ENCODE results near the gene RNF141. TPM values are rescaled to one million over a fixed set of nuclear protein-coding genes. Genes with fewer than 3 reads are reported as not detected.

RNF141 gene, protein sequence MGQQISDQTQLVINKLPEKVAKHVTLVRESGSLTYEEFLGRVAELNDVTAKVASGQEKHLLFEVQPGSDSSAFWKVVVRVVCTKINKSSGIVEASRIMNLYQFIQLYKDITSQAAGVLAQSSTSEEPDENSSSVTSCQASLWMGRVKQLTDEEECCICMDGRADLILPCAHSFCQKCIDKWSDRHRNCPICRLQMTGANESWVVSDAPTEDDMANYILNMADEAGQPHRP
- polyA plus RNA-seq (2013, experiment 1 of 2), result 22.6 TPM
- polyA plus RNA-seq (2013, experiment 2 of 2), result 23.1 TPM

GRCh38 chr11:10540915-10541560 lies at the start of gene RNF141:
Gene RNF141, minus strand, starts transcription at chr11:10541187. Its CDS starts 7,029 bp downstream, at chr11:10534158.
- under 1% methylated on average over 50 of the region's 54 CpGs for WGBS
- Histone ChIP-seq H2BK12ac (ENCODE audit: low read length in 2 of 2) (peak within 1 kb of the TSS; percentile 91 to 94), H2BK15ac (ENCODE audit: low read depth, poor library complexity, severe bottlenecking) (peak within 1 kb of the TSS; percentile 69), H3K27ac (ENCODE audit: low read length, poor library complexity, severe bottlenecking) (peak within 1 kb of the TSS; percentile 72), H3K79me1 (replicated peaks; ENCODE audit: low read length, poor library complexity, severe bottlenecking) (peaks cover 11% of the 10 kb centered on the region), H3K14ac (ENCODE audit: low read length in 2 of 2) (peak within 1 kb of the TSS in 1 of 2 experiments; percentile 76), H3K23ac (ENCODE audit: low read length in 2 of 2) (peak within 1 kb of the TSS in 1 of 2 experiments; percentile 83), H3K4me1 (ENCODE audit: control insufficient read depth, insufficient read depth, low read depth, low read length) (no peaks in the 10 kb centered on the region), H2AK5ac (ENCODE audit: low read length, severe bottlenecking) (no peak within 1 kb of the TSS), H3K36me3 (ENCODE audit: control insufficient read depth in 1 of 2, insufficient read depth in 2 of 2, low read depth in 1 of 2, low read length in 2 of 2) (no peaks in the 10 kb centered on the region), H3K4ac (ENCODE audit: low read depth in 1 of 2, low read length in 2 of 2) (peak within 1 kb of the TSS; percentile 75 to 83), H3K9ac (ENCODE audit: low read length) (peak within 1 kb of the TSS; percentile 97), H3K9me3 (ENCODE audit: control insufficient read depth, low read length) (no peaks in the 10 kb centered on the region), H2AFZ (ENCODE audit: low read depth, low read length) (peak within 1 kb of the TSS; percentile 99), H3K18ac (ENCODE audit: low read depth in 1 of 2, low read length in 2 of 2) (peak within 1 kb of the TSS; percentile 73 to 83), H2BK5ac (ENCODE audit: low read depth, low read length, poor library complexity, severe bottlenecking) (peak within 1 kb of the TSS; percentile 31), H3K4me2 (ENCODE audit: low read length, poor library complexity, severe bottlenecking) (peak within 1 kb of the TSS; percentile 98), H3K4me3 (ENCODE audit: insufficient read depth in 1 of 2, low read depth in 1 of 2, low read length in 2 of 2) (peak within 1 kb of the TSS; percentile 88 to 92), H3K27me3 (ENCODE audit: control insufficient read depth in 1 of 2, insufficient read depth in 1 of 2, low read length in 2 of 2) (no peaks in the 10 kb centered on the region), H2BK120ac (ENCODE audit: low read depth, low read length) (peak within 1 kb of the TSS; percentile 61), H4K8ac (ENCODE audit: low read length) (peak within 1 kb of the TSS; percentile 91), H4K91ac (ENCODE audit: low read length) (peak within 1 kb of the TSS; percentile 68)
- DNase-seq, result peak; percentile 94

DNA sequence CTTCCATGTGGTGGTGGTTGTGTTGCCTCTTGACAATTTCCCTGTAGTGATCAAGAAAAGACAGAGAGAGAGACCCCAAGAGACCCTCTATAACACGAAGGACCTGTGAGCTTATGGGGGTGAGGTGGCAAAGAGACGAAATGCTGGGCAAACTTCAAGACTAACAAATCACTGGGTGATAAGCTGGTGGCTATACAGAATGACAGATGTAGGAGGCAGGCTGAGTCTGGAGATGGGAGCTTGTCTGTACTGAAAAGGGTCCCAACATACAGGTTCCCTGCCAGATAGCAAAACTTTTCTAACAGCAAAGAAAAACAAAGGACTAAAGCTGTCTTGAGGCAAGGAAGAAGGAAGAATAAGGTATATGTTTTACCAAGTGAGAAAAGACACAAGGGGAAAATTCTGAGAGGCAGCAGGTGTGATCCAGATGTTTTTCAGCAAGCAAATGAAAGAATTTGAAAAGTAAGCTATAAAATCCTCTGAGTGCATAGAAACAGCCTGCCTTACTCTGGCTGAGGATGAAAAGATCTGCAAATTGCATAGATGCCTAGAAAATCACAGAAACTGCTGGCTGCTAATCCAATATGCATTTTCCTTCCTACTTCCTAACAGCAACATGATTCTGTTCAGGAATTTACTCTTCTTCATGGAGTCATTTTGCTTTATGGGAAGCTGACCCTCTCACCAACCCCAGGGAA lies 49.4 kb upstream of the RNF141 start:
- peak overlapping the region in 1 of 2 experiments; percentile 15 for H2BK12ac ChIP-seq (ENCODE audit: low read length in 2 of 2)
- peaks cover 5% of the 10 kb centered on the region for H3K4me1 ChIP-seq (ENCODE audit: control insufficient read depth, insufficient read depth, low read depth, low read length)
- peaks cover 0 to 25% of the 10 kb centered on the region in 2 experiments for H3K36me3 ChIP-seq (ENCODE audit: control insufficient read depth in 1 of 2, insufficient read depth in 2 of 2, low read depth in 1 of 2, low read length in 2 of 2)
- peak overlapping the region; percentile 51 for H4K8ac ChIP-seq (ENCODE audit: low read length)
- no peak overlapping the region for H3K27ac ChIP-seq (ENCODE audit: low read length, poor library complexity, severe bottlenecking)
- DNase-seq, result no peak
- peak overlapping the region; percentile 38 for H2BK120ac ChIP-seq (ENCODE audit: low read depth, low read length)
- peak overlapping the region; percentile 26 to 73 for H3K4ac ChIP-seq (ENCODE audit: low read depth in 1 of 2, low read length in 2 of 2)
- WGBS, result 88% methylated on average over 2 of the region's 2 CpGs
- no peaks in the 10 kb centered on the region for H3K79me1 ChIP-seq (replicated peaks; ENCODE audit: low read length, poor library complexity, severe bottlenecking)
- peak overlapping the region; percentile 33 for H2BK15ac ChIP-seq (ENCODE audit: low read depth, poor library complexity, severe bottlenecking)
- no peak overlapping the region for H4K91ac ChIP-seq (ENCODE audit: low read length)
- no peak overlapping the region for H3K23ac ChIP-seq (ENCODE audit: low read length in 2 of 2)
- H3K18ac ChIP-seq (ENCODE audit: low read depth in 1 of 2, low read length in 2 of 2), result peak overlapping the region in 1 of 2 experiments; percentile 21
- H3K4me3 ChIP-seq (ENCODE audit: insufficient read depth in 1 of 2, low read depth in 1 of 2, low read length in 2 of 2), result no peak overlapping the region
- H3K4me2 ChIP-seq (ENCODE audit: low read length, poor library complexity, severe bottlenecking), result no peak overlapping the region
- no peak overlapping the region for H2AFZ ChIP-seq (ENCODE audit: low read depth, low read length)
- no peak overlapping the region for H2BK5ac ChIP-seq (ENCODE audit: low read depth, low read length, poor library complexity, severe bottlenecking)
- no peak overlapping the region for H2AK5ac ChIP-seq (ENCODE audit: low read length, severe bottlenecking)
- H3K9me3 ChIP-seq (ENCODE audit: control insufficient read depth, low read length), result no peaks in the 10 kb centered on the region
- no peaks in the 10 kb centered on the region for H3K27me3 ChIP-seq (ENCODE audit: control insufficient read depth in 1 of 2, insufficient read depth in 1 of 2, low read length in 2 of 2)
- no peak overlapping the region for H3K9ac ChIP-seq (ENCODE audit: low read length)
- H3K14ac ChIP-seq (ENCODE audit: low read length in 2 of 2), result no peak overlapping the region

GRCh38 chr11:10588904-10589303 lies 47.9 kb upstream of the RNF141 start:
- H3K4me1 ChIP-seq (ENCODE audit: control insufficient read depth, insufficient read depth, low read depth, low read length), result peaks cover 2% of the 10 kb centered on the region
- H3K4ac ChIP-seq (ENCODE audit: low read depth in 1 of 2, low read length in 2 of 2), result no peak overlapping the region
- H3K27ac ChIP-seq (ENCODE audit: low read length, poor library complexity, severe bottlenecking), result no peak overlapping the region
- no peak overlapping the region for H4K8ac ChIP-seq (ENCODE audit: low read length)
- WGBS, result 71% methylated on average over 1 of the region's 2 CpGs
- no peak overlapping the region for H3K4me3 ChIP-seq (ENCODE audit: insufficient read depth in 1 of 2, low read depth in 1 of 2, low read length in 2 of 2)
- H2AK5ac ChIP-seq (ENCODE audit: low read length, severe bottlenecking), result no peak overlapping the region
- H2BK15ac ChIP-seq (ENCODE audit: low read depth, poor library complexity, severe bottlenecking), result no peak overlapping the region
- H2AFZ ChIP-seq (ENCODE audit: low read depth, low read length), result no peak overlapping the region
- H3K27me3 ChIP-seq (ENCODE audit: control insufficient read depth in 1 of 2, insufficient read depth in 1 of 2, low read length in 2 of 2), result no peaks in the 10 kb centered on the region
- H3K36me3 ChIP-seq (ENCODE audit: control insufficient read depth in 1 of 2, insufficient read depth in 2 of 2, low read depth in 1 of 2, low read length in 2 of 2), result peaks cover 0 to 26% of the 10 kb centered on the region in 2 experiments
- no peak overlapping the region for H4K91ac ChIP-seq (ENCODE audit: low read length)
- H2BK120ac ChIP-seq (ENCODE audit: low read depth, low read length), result no peak overlapping the region
- H3K23ac ChIP-seq (ENCODE audit: low read length in 2 of 2), result no peak overlapping the region
- no peak overlapping the region for H3K9ac ChIP-seq (ENCODE audit: low read length)
- H3K18ac ChIP-seq (ENCODE audit: low read depth in 1 of 2, low read length in 2 of 2), result peak overlapping the region in 1 of 2 experiments; percentile 19
- no peak overlapping the region for H2BK12ac ChIP-seq (ENCODE audit: low read length in 2 of 2)
- no peak overlapping the region for H3K4me2 ChIP-seq (ENCODE audit: low read length, poor library complexity, severe bottlenecking)
- H3K9me3 ChIP-seq (ENCODE audit: control insufficient read depth, low read length), result no peaks in the 10 kb centered on the region
- no peaks in the 10 kb centered on the region for H3K79me1 ChIP-seq (replicated peaks; ENCODE audit: low read length, poor library complexity, severe bottlenecking)
- peak; percentile 49 for DNase-seq
- H2BK5ac ChIP-seq (ENCODE audit: low read depth, low read length, poor library complexity, severe bottlenecking), result no peak overlapping the region
- H3K14ac ChIP-seq (ENCODE audit: low read length in 2 of 2), result no peak overlapping the region

DNA sequence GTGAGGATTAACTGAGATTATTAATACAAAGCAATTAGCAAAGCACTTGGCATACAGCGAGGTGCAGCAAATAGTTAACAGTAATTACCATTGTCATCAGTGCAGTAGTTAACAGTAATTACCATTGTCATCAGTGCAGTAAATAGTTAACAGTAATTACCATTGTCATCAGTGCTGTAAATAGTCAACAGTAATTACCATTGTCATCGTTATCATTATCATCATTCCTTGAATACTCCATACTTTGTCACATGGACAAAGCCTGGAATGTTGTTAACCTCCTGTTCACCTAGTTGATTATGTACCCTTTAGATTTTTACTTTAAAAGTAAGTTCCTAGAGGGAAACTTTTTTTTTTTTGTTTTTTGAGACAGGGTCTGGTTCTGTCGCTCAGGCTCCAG lies 47.0 kb upstream of the RNF141 start:
- Histone ChIP-seq H2BK120ac (ENCODE audit: low read depth, low read length) (no peak overlapping the region), H4K8ac (ENCODE audit: low read length) (no peak overlapping the region), H3K4me2 (ENCODE audit: low read length, poor library complexity, severe bottlenecking) (no peak overlapping the region), H3K14ac (ENCODE audit: low read length in 2 of 2) (no peak overlapping the region), H4K91ac (ENCODE audit: low read length) (no peak overlapping the region), H3K4me1 (ENCODE audit: control insufficient read depth, insufficient read depth, low read depth, low read length) (no peaks in the 10 kb centered on the region), H3K27me3 (ENCODE audit: control insufficient read depth in 1 of 2, insufficient read depth in 1 of 2, low read length in 2 of 2) (no peaks in the 10 kb centered on the region), H3K36me3 (ENCODE audit: control insufficient read depth in 1 of 2, insufficient read depth in 2 of 2, low read depth in 1 of 2, low read length in 2 of 2) (peaks cover 0 to 26% of the 10 kb centered on the region in 2 experiments), H3K9me3 (ENCODE audit: control insufficient read depth, low read length) (no peaks in the 10 kb centered on the region), H2BK15ac (ENCODE audit: low read depth, poor library complexity, severe bottlenecking) (no peak overlapping the region), H2AFZ (ENCODE audit: low read depth, low read length) (no peak overlapping the region), H2BK12ac (ENCODE audit: low read length in 2 of 2) (no peak overlapping the region), H2AK5ac (ENCODE audit: low read length, severe bottlenecking) (no peak overlapping the region), H3K9ac (ENCODE audit: low read length) (no peak overlapping the region), H3K23ac (ENCODE audit: low read length in 2 of 2) (no peak overlapping the region), H2BK5ac (ENCODE audit: low read depth, low read length, poor library complexity, severe bottlenecking) (no peak overlapping the region), H3K18ac (ENCODE audit: low read depth in 1 of 2, low read length in 2 of 2) (no peak overlapping the region), H3K4ac (ENCODE audit: low read depth in 1 of 2, low read length in 2 of 2) (no peak overlapping the region), H3K27ac (ENCODE audit: low read length, poor library complexity, severe bottlenecking) (no peak overlapping the region), H3K79me1 (replicated peaks; ENCODE audit: low read length, poor library complexity, severe bottlenecking) (no peaks in the 10 kb centered on the region), H3K4me3 (ENCODE audit: insufficient read depth in 1 of 2, low read depth in 1 of 2, low read length in 2 of 2) (no peak overlapping the region)
- DNase-seq, result no peak
- WGBS, result 92% methylated on average over 2 of the region's 3 CpGs

Measured in mesenchymal stem cell (in vitro differentiated cells and primary cell).